C4-2B (cell line): ENCODE data around the gene CASP10.
"Not testable (repeated sequence)": the region's sequence is repeated elsewhere in the genome, so short reads cannot be mapped to it uniquely, and the experiment has no call there.

Source experiments
- CTCF ChIP-seq: fragments of 450-650 bp; conservative IDR thresholded peaks from 2 replicates; pipeline ENCODE4 v1.5.1; 2017; ENCODE audit warnings: mild to moderate bottlenecking
- ZFX ChIP-seq: fragments of 450-650 bp; IDR thresholded peaks from 2 replicates; pipeline ENCODE4 v1.6.1; 2017

- not testable (repeated sequence) for TF ChIP-seq CTCF, ZFX
Observed at GRCh38 chr2:201138986-201139781, 43.8 kb upstream of the CASP10 start.
